Endothelial cell of umbilical vein (primary cell): Measurements from ENCODE around the gene SPOP.

Experiments
- EZH2 ChIP-seq: IDR thresholded peaks from 2 replicates; pipeline ENCODE4 v1.6.1; 2012; ENCODE audit warnings: borderline replicate concordance, low read depth, mild to moderate bottlenecking, moderate library complexity, low read length, inconsistent platforms; ENCODE audit not compliant: severe bottlenecking
- TF ChIP-seq, protein P1 (sequence below), 2 donors: IDR thresholded peaks; 1 replicate in 1 of 2; 2 replicates in 1 of 2; pipeline ENCODE4 v1.5.1; 2011; ENCODE audit warnings: low read length in 2 of 2, mild to moderate bottlenecking in 2 of 2, moderate library complexity in 2 of 2, control low read depth in 1 of 2, inconsistent platforms in 1 of 2, low read depth in 1 of 2; ENCODE audit not compliant: insufficient read depth in 1 of 2; ENCODE audit errors: extremely low read depth in 1 of 2

DNA sequence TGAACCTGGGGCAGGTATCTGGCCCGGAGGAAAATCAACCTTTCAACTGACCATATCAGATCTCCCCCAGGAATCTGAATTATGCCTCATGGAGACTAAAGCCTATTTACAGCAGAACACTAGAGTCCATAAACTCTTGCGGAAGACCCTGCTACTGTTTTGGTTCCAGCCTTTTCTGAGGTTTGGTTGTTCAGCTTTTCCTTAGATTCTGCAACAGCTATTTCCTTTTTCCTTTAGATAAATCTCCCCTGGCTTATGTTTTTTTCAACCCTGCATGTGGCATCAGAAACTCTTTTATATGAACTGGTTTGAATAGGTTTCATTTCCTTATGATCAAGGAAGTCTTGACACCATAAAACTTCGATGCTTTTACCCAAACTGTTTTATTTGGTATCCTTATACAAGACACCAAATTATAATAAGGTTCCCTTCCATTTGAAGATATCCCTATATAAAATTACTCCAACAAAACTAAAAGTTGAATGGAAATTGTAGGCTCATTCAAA lies 13.1 kb downstream of the SPOP start:
- TF ChIP-seq, protein P1, sequence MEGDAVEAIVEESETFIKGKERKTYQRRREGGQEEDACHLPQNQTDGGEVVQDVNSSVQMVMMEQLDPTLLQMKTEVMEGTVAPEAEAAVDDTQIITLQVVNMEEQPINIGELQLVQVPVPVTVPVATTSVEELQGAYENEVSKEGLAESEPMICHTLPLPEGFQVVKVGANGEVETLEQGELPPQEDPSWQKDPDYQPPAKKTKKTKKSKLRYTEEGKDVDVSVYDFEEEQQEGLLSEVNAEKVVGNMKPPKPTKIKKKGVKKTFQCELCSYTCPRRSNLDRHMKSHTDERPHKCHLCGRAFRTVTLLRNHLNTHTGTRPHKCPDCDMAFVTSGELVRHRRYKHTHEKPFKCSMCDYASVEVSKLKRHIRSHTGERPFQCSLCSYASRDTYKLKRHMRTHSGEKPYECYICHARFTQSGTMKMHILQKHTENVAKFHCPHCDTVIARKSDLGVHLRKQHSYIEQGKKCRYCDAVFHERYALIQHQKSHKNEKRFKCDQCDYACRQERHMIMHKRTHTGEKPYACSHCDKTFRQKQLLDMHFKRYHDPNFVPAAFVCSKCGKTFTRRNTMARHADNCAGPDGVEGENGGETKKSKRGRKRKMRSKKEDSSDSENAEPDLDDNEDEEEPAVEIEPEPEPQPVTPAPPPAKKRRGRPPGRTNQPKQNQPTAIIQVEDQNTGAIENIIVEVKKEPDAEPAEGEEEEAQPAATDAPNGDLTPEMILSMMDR (IDR thresholded peaks at IDR 0.05; ENCODE audit: extremely low read depth in 1 of 2, insufficient read depth in 1 of 2, low read depth in 1 of 2, low read length in 2 of 2): no peak
- TF ChIP-seq EZH2: no peak
